K562 (cell line): ENCODE results near the gene PPP1R3G. TPM values are rescaled to one million over a fixed set of nuclear protein-coding genes. Genes with fewer than 3 reads are reported as not detected.

Source experiments
- ATAC-seq: fragments of 200-7000 bp; cut with Tn5 transposase; 3 replicates; pipeline ENCODE4 v1.9.1; 2020; ENCODE audit warnings: moderate library complexity
- BruUV-seq: library from RNA; stranded (reverse); fragments of 400-500 nt; replicated peaks from 2 replicates; lab custom pipeline; 2021; lab: Mats Ljungman, UMichigan
- CTCF ChIA-PET: fragments of 300-600 bp; formaldehyde crosslinking; extraction: SDS; loops from one replicate; lab custom pipeline; 2021; ENCODE audit warnings: low intra/inter-chr PET ratio; lab: Yijun Ruan, JAX
- POLR2A ChIA-PET: fragments of 300-600, 350-650 bp; sonication (Branson Sonifier 250); formaldehyde crosslinking; extraction: SDS; loops from one replicate; lab custom pipeline; 2021; ENCODE audit warnings: antibody characterized with exemption, inconsistent platforms; lab: Yijun Ruan, JAX
- DNase-seq, 4 experiments: peaks; one replicate each; pipeline versions ENCODE4 v3.0.0 to v3.0.0-alpha.2; 2011 to 2018; ENCODE audit warnings: low spot score in 3 of 4, mixed read lengths in 3 of 4; ENCODE audit errors: extremely low read depth in 1 of 4
- FAIRE-seq: peaks from 2 replicates; lab custom pipeline; 2011; peaks lifted over from hg19 to GRCh38; lab: Jason Lieb, UNC
- H2AFZ ChIP-seq: 2 replicates; pipeline ENCODE4 v1.6.0; 2011; ENCODE audit warnings: low read depth, low read length, control low read depth, inconsistent platforms
- H3K27ac ChIP-seq: fragments of 200-600 bp; 3 replicates; pipeline ENCODE4 v1.8.0; 2011; ENCODE audit warnings: low read depth, mild to moderate bottlenecking, control low read depth, inconsistent platforms, low read length, moderate library complexity, mixed read lengths; ENCODE audit errors: extremely low read depth
- H3K27me3 ChIP-seq, 2 experiments: fragments of 300-600 bp in 1 of 2; 2 replicates in 1 of 2; 3 replicates in 1 of 2; pipeline versions ENCODE4 v1.6.0 to v1.8.0; 2011; ENCODE audit warnings: inconsistent platforms in 2 of 2, low read length in 2 of 2, mild to moderate bottlenecking in 1 of 2, mixed read lengths in 1 of 2, moderate library complexity in 1 of 2; ENCODE audit not compliant: control insufficient read depth in 2 of 2, insufficient read depth in 2 of 2
- H3K36me3 ChIP-seq: fragments of 300-600 bp; 3 replicates; pipeline ENCODE4 v1.8.0; 2011; ENCODE audit warnings: mild to moderate bottlenecking, low read length, inconsistent platforms; ENCODE audit not compliant: control insufficient read depth, insufficient read depth
- H3K4me1 ChIP-seq, 2 experiments: fragments of 200-600 bp in 1 of 2; replicated peaks in 1 of 2; 2 replicates in 1 of 2; 3 replicates in 1 of 2; pipeline versions ENCODE4 v1.5.1 to v1.8.0; 2011; ENCODE audit warnings: inconsistent platforms in 2 of 2, low read length in 2 of 2, mild to moderate bottlenecking in 1 of 2, mixed read lengths in 1 of 2, moderate library complexity in 1 of 2; ENCODE audit not compliant: control insufficient read depth in 2 of 2, insufficient read depth in 2 of 2
- H3K4me2 ChIP-seq: 2 replicates; pipeline ENCODE4 v1.6.1; 2011; ENCODE audit warnings: low read length, control low read depth, inconsistent platforms, mixed read lengths; ENCODE audit not compliant: insufficient read depth
- H3K4me3 ChIP-seq: fragments of 200-600 bp; sonication (generic), shearing (Covaris generic); 2 replicates; pipeline ENCODE4 v1.5.1; 2016; ENCODE audit warnings: control low read depth, inconsistent platforms
- H3K79me2 ChIP-seq: fragments of 200-600 bp; 3 replicates; pipeline ENCODE4 v1.8.0; 2011; ENCODE audit warnings: low read length, inconsistent platforms; ENCODE audit not compliant: control insufficient read depth, insufficient read depth
- H3K9ac ChIP-seq, 2 experiments: 2 replicates each; pipeline versions ENCODE4 v1.6.0 to v1.6.1; 2011; ENCODE audit warnings: low read depth in 2 of 2, low read length in 2 of 2, control low read depth in 1 of 2, inconsistent platforms in 1 of 2, mild to moderate bottlenecking in 1 of 2, mixed read lengths in 1 of 2; ENCODE audit not compliant: insufficient read depth in 1 of 2
- H3K9me1 ChIP-seq: one replicate; pipeline ENCODE4 v1.6.0; 2011; ENCODE audit warnings: inconsistent platforms, mild to moderate bottlenecking, low read length, moderate library complexity; ENCODE audit not compliant: control insufficient read depth, insufficient read depth
- H3K9me3 ChIP-seq: replicated peaks from 2 replicates; pipeline ENCODE4 v1.5.1; 2011; ENCODE audit warnings: low read depth, low read length, inconsistent platforms; ENCODE audit not compliant: control insufficient read depth, insufficient read depth
- H4K20me1 ChIP-seq: replicated peaks from 2 replicates; pipeline ENCODE4 v1.6.1; 2011; ENCODE audit warnings: low read length, inconsistent platforms, mixed read lengths; ENCODE audit not compliant: control insufficient read depth, insufficient read depth
- CBFA2T2 ChIP-seq: fragments of 450-650 bp; conservative IDR thresholded peaks from 2 replicates; pipeline ENCODE4 v1.6.1; 2017; ENCODE audit warnings: mild to moderate bottlenecking
- ETV1 ChIP-seq: fragments of 450-650 bp; conservative IDR thresholded peaks from 2 replicates; pipeline ENCODE4 v1.6.1; 2016; ENCODE audit warnings: missing genetic modification characterization, control low read depth, low read depth, missing compliant biosample characterization
- HDAC6 ChIP-seq: IDR thresholded peaks from 2 replicates; pipeline ENCODE4 v1.6.1; 2012; ENCODE audit warnings: low read depth, mild to moderate bottlenecking, control low read depth, inconsistent platforms, low read length, moderate library complexity
- MAFK ChIP-seq: IDR thresholded peaks from 2 replicates; pipeline ENCODE4 v1.6.1; 2011; ENCODE audit warnings: low read length, improper control_type of control experiment
- MCM2 ChIP-seq: fragments of 450-650 bp; IDR thresholded peaks from 2 replicates; pipeline ENCODE4 v1.6.1; 2017; ENCODE audit warnings: low read depth, mild to moderate bottlenecking
- NEUROD1 ChIP-seq: fragments of 150-350 bp; IDR thresholded peaks from 2 replicates; pipeline ENCODE4 v1.6.1; 2014; ENCODE audit warnings: borderline replicate concordance, low read length, low read depth; ENCODE audit not compliant: partially characterized antibody
- NFIC ChIP-seq: fragments of 450-650 bp; IDR thresholded peaks from 2 replicates; pipeline ENCODE4 v1.6.1; 2017; ENCODE audit warnings: mild to moderate bottlenecking, inconsistent platforms
- SIN3B ChIP-seq: fragments of 450-650 bp; IDR thresholded peaks from 2 replicates; pipeline ENCODE4 v1.6.1; 2017; ENCODE audit warnings: low read depth, mild to moderate bottlenecking, moderate library complexity
- SMARCE1 ChIP-seq: fragments of 450-650 bp; IDR thresholded peaks from 2 replicates; pipeline ENCODE4 v1.7.1; 2016; ENCODE audit warnings: mild to moderate bottlenecking
- STAG1 ChIP-seq: sonication (generic); formaldehyde crosslinking; IDR thresholded peaks from 2 replicates; pipeline ENCODE4 v1.5.0; 2020; ENCODE audit warnings: missing genetic modification reagents, borderline replicate concordance
- ZNF184 ChIP-seq: sonication (generic); formaldehyde crosslinking; IDR thresholded peaks from 2 replicates; pipeline ENCODE4 v1.5.0; 2020; ENCODE audit warnings: missing genetic modification reagents
- ZNF217 ChIP-seq: sonication (generic); formaldehyde crosslinking; IDR thresholded peaks from 2 replicates; pipeline ENCODE4 v1.8.0; 2022; ENCODE audit warnings: mild to moderate bottlenecking, missing genetic modification reagents
- ZNF263 ChIP-seq: sonication (generic); formaldehyde crosslinking; IDR thresholded peaks from 2 replicates; pipeline ENCODE4 v1.8.0; 2022; ENCODE audit warnings: mild to moderate bottlenecking, missing genetic modification reagents, borderline replicate concordance
- WGBS: fragments of 100-300 bp; shearing (Covaris generic); methylation state at CpG from one replicate; pipeline ENCODE4 v1.1.6; 2016; ENCODE audit warnings: low coverage, mixed read lengths; ENCODE audit not compliant: insufficient coverage; ENCODE audit errors: missing lambda C conversion rate; 5-methylcytosine and 5-hydroxymethylcytosine counted together
- in situ Hi-C: fragments of 300-500 bp; cut with MboI; formaldehyde crosslinking; loops from 4 replicates; pipeline ENCODE4 v1.15.0; 2018; ENCODE audit warnings: inconsistent platforms, mixed read lengths
- intact Hi-C: fragments of 100-400 bp; cut with micrococcal nuclease; formaldehyde crosslinking; loops from 2 replicates; pipeline ENCODE4 v1.14.2; 2022
- polyA plus RNA-seq, 8 experiments: library from polyadenylated mRNA; depleted of rRNA in 4 of 8; stranded (reverse) in 5 of 8; unstranded in 3 of 8; fragments of >200 nt; fragmentation: Nextera tagmentation in 2 of 8; fragmentation: Illumina TruSeq in 1 of 8; extraction: Ambion mirVana in 2 of 8; extraction: Trizol in 1 of 8; gene quantifications; 2 replicates each; pipeline versions ENCODE4 v1.2.1 to v1.2.3, GENCODE V29; 2011 to 2014; ENCODE audit warnings: inconsistent platforms in 1 of 8, missing spikeins in 1 of 8
- total RNA-seq, 7 experiments: library from RNA; depleted of rRNA in 6 of 7; stranded (reverse); fragments of >200 nt in 6 of 7; fragmentation: Illumina TruSeq in 2 of 7; extraction: Trizol in 2 of 7; gene quantifications; 2 replicates each; pipeline versions ENCODE4 v1.2.1 to v1.2.3, GENCODE V29; 2011 to 2021; ENCODE audit warnings: low replicate concordance in 1 of 7
- TF ChIP-seq, protein P1 (sequence below): fragments of 450-650 bp; formaldehyde crosslinking; IDR thresholded peaks from 2 replicates; pipeline ENCODE4 v1.4.0; 2020; ENCODE audit warnings: mild to moderate bottlenecking, moderate library complexity
- TF ChIP-seq, protein P2 (sequence below): fragments of 450-650 bp; formaldehyde crosslinking; IDR thresholded peaks from 2 replicates; pipeline ENCODE4 v1.4.0; 2020; ENCODE audit warnings: mild to moderate bottlenecking, moderate library complexity
- TF ChIP-seq, protein P3 (sequence below): fragments of 450-650 bp; conservative IDR thresholded peaks from 2 replicates; pipeline ENCODE4 v1.6.1; 2016; ENCODE audit warnings: missing genetic modification characterization, low read depth, mild to moderate bottlenecking, missing compliant biosample characterization, moderate library complexity

Gene PPP1R3G
- total and polyA plus RNA-seq, 9 of the 15 experiments (the other 6 are each of a cell fraction or from before 2014, with no cell fraction given) = 0.01 to 0.13 (median 0.01) TPM; not detected in 4

DNA sequence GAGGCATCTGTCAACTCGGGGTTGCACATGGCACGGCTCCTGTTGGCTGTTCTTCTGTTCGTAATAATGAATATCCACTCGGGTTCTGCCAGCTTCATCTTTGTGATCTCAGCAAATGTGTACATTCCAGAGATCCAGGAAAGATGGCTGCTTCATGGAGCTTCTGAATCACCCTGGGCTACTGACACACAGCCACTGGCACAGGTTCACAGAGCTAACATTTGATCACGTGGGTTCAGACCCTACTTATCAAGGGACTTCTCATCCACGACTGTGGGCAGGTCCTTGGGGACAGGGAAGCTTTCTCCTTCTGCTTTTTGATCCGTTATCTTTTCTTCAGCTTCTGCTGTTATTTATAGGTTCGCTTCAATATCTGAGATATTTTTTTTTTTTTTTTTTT lies 18.1 kb downstream of the PPP1R3G start:
- Histone ChIP-seq H3K4me1 (no peaks in the 10 kb centered on the region; a peak in 1 of 5 replicates), H3K27me3 (no peaks in the 10 kb centered on the region), H3K4me3 (no peak overlapping the region), H3K9me1 (no peaks in the 10 kb centered on the region), H3K27ac (no peak overlapping the region), H2AFZ (no peak overlapping the region), H3K9me3 (no peaks in the 10 kb centered on the region), H3K36me3 (no peaks in the 10 kb centered on the region; the same call in 2 of the 3 replicates), H4K20me1 (no peaks in the 10 kb centered on the region), H3K79me2 (no peaks in the 10 kb centered on the region), H3K4me2 (no peak overlapping the region), H3K9ac (no peak overlapping the region)
- peak in 1 of 4 experiments; percentile 19 for DNase-seq
- FAIRE-seq = no peak
- in situ Hi-C loops = no loop called here
- BruUV-seq = no TSS peak
- 38% methylated on average over 8 of the region's 8 CpGs for WGBS
- ChIA-PET CTCF (interaction anchor here (0.6 kb wide), 1 partner anchor 1657 kb away, joined by 3 read pairs; no protein-coding TSS in a partner anchor), POLR2A (interaction anchor here (0.6 to 1.0 kb wide), 3 partner anchors 9 to 360 kb away, joined by 3 to 5 read pairs (median 3); no protein-coding TSS in a partner anchor)
- intact Hi-C loops = no loop called here
- ATAC-seq = no peak
- TF ChIP-seq MAFK (no peak), MCM2 (no peak), ZNF263 (no peak), ZNF217 (no peak), ETV1 (tag) (no peak), CBFA2T2 (0 out of 2 replicates have a peak, but pooled peaks have one; percentile 7), NEUROD1 (no peak), ZNF184 (no peak), HDAC6 (no peak), SIN3B (no peak), STAG1 (CRISPR knock-in tag) (no peak), NFIC (no peak), SMARCE1 (no peak)
- TF ChIP-seq, protein P1, sequence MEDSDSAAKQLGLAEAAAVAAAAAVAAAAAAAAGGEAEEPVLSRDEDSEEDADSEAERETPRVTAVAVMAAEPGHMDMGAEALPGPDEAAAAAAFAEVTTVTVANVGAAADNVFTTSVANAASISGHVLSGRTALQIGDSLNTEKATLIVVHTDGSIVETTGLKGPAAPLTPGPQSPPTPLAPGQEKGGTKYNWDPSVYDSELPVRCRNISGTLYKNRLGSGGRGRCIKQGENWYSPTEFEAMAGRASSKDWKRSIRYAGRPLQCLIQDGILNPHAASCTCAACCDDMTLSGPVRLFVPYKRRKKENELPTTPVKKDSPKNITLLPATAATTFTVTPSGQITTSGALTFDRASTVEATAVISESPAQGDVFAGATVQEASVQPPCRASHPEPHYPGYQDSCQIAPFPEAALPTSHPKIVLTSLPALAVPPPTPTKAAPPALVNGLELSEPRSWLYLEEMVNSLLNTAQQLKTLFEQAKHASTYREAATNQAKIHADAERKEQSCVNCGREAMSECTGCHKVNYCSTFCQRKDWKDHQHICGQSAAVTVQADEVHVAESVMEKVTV (CRISPR knock-in tag) = no peak
- TF ChIP-seq, protein P2, sequence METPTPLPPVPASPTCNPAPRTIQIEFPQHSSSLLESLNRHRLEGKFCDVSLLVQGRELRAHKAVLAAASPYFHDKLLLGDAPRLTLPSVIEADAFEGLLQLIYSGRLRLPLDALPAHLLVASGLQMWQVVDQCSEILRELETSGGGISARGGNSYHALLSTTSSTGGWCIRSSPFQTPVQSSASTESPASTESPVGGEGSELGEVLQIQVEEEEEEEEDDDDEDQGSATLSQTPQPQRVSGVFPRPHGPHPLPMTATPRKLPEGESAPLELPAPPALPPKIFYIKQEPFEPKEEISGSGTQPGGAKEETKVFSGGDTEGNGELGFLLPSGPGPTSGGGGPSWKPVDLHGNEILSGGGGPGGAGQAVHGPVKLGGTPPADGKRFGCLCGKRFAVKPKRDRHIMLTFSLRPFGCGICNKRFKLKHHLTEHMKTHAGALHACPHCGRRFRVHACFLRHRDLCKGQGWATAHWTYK (CRISPR knock-in tag) = no peak
- TF ChIP-seq, protein P3, sequence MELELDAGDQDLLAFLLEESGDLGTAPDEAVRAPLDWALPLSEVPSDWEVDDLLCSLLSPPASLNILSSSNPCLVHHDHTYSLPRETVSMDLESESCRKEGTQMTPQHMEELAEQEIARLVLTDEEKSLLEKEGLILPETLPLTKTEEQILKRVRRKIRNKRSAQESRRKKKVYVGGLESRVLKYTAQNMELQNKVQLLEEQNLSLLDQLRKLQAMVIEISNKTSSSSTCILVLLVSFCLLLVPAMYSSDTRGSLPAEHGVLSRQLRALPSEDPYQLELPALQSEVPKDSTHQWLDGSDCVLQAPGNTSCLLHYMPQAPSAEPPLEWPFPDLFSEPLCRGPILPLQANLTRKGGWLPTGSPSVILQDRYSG (tag) = no peak
